22Rv1 (cell line): ENCODE data around the gene BHLHE40.

Experiments used
- CTCF ChIP-seq: fragments of 450-650 bp; IDR thresholded peaks from 2 replicates; pipeline ENCODE4 v1.5.1; 2017; ENCODE audit warnings: mild to moderate bottlenecking
- ZFX ChIP-seq: fragments of 450-650 bp; IDR thresholded peaks from 2 replicates; pipeline ENCODE4 v1.6.1; 2017; ENCODE audit warnings: antibody characterized with exemption, borderline replicate concordance

GRCh38 chr3:4934050-4934449 lies 45.2 kb upstream of the BHLHE40 start:
- TF ChIP-seq CTCF (no peak), ZFX (no peak)
